Kidney (tissue), 14 donors: Measurements from ENCODE around the gene BMP10. TPM values are rescaled to one million over a fixed set of nuclear protein-coding genes. Genes with fewer than 3 reads are reported as not detected.

Experiments used
- DNase-seq, 5 donors: peaks; one replicate each; pipeline ENCODE4 v3.0.0-alpha.2; 2013 to 2020
- FAIRE-seq: peaks from 2 replicates; lab custom pipeline; 2012; peaks lifted over from hg19 to GRCh38; lab: Jason Lieb, UNC
- H3K27ac ChIP-seq, 2 donors: one replicate each; pipeline ENCODE4 v1.7.0; 2013; ENCODE audit warnings: low read depth in 2 of 2, low read length in 2 of 2, inconsistent platforms in 1 of 2
- H3K27me3 ChIP-seq: one replicate; pipeline ENCODE4 v1.7.1; 2013; ENCODE audit warnings: low read length, inconsistent platforms; ENCODE audit not compliant: control insufficient read depth, insufficient read depth
- H3K36me3 ChIP-seq, 3 donors: one replicate each; pipeline versions ENCODE4 v1.7.0 to v1.7.1; 2013; ENCODE audit warnings: low read length in 3 of 3, control low read depth in 1 of 3, inconsistent platforms in 1 of 3; ENCODE audit not compliant: insufficient read depth in 3 of 3, control insufficient read depth in 2 of 3
- H3K4me1 ChIP-seq, 3 donors: one replicate each; pipeline versions ENCODE4 v1.7.0 to v1.7.1; 2013; ENCODE audit warnings: low read length in 3 of 3, inconsistent platforms in 1 of 3, low read depth in 1 of 3; ENCODE audit not compliant: control insufficient read depth in 2 of 3, insufficient read depth in 2 of 3
- H3K4me3 ChIP-seq, 3 donors: one replicate each; pipeline versions ENCODE4 v1.7.0 to v1.8.1; 2013; ENCODE audit warnings: low read length in 3 of 3, control low read depth in 1 of 3, inconsistent platforms in 1 of 3
- H3K9ac ChIP-seq, 3 donors: one replicate each; pipeline versions ENCODE4 v1.7.0 to v1.7.1; 2013; ENCODE audit warnings: low read length in 3 of 3, control low read depth in 1 of 3, inconsistent platforms in 1 of 3
- H3K9me3 ChIP-seq, 3 donors: one replicate each; pipeline versions ENCODE4 v1.7.0 to v1.7.1; 2013; ENCODE audit warnings: low read length in 3 of 3, control low read depth in 1 of 3, inconsistent platforms in 1 of 3; ENCODE audit not compliant: control insufficient read depth in 2 of 3, insufficient read depth in 1 of 3
- CTCF ChIP-seq: IDR thresholded peaks from 3 replicates; pipeline ENCODE4 v1.5.1; 2012; ENCODE audit warnings: mild to moderate bottlenecking, moderate library complexity, borderline replicate concordance; ENCODE audit not compliant: insufficient read depth; ENCODE audit errors: extremely low read depth
- intact Hi-C: fragments of 100-400 bp; cut with DNase I; formaldehyde crosslinking; loops from one replicate; pipeline ENCODE4 v1.11.1; 2022
- polyA plus RNA-seq: library from polyadenylated mRNA; stranded (reverse); fragments of 350-450 nt; fragmentation: Illumina TruSeq; extraction: RNeasy Lipid Tissue Mini Kit (QIAGEN cat#74804); gene quantifications from one replicate; pipeline ENCODE4 v1.2.3, GENCODE V29; 2014; ENCODE audit warnings: low read depth, low replicate concordance; ENCODE audit not compliant: insufficient read depth
- total RNA-seq: library from RNA; stranded (reverse); fragmentation: NEBNext Ultra II Directional; extraction: Animal tissue kit (Norgen Biotek cat#: 25700); gene quantifications from one replicate; pipeline ENCODE4 v1.2.1, GENCODE V29; 2021
- donor health status: control.
- donor health status: control.
- donor health status: control.
- donor health status: control.
- donor health status: control.
- donor health status: DM: yes; HTN: yes; CAD: no.
- donor health status: Normal renal cell carcinoma (clear cell type).

BMP10 gene
- total and polyA plus RNA-seq, 2 donors from 2014 or later: not detected

GRCh38 chr2:68831686-68832232 is 39.4 kb downstream of the BMP10 start:
- H3K9ac ChIP-seq: no peak overlapping the region
- no peak for TF ChIP-seq CTCF
- H3K9me3 ChIP-seq: no peaks in the 10 kb centered on the region
- peaks cover 5 to 20% (median 9%) of the 10 kb centered on the region in 3 donors for H3K4me1 ChIP-seq
- DNase-seq (no peak), FAIRE-seq (no peak)
- no peak overlapping the region for H3K4me3 ChIP-seq
- no peaks in the 10 kb centered on the region for H3K36me3 ChIP-seq
- intact Hi-C loops: no loop called here
- no peaks in the 10 kb centered on the region for H3K27me3 ChIP-seq
- peak overlapping the region; percentile 64 to 76 for H3K27ac ChIP-seq

DNA sequence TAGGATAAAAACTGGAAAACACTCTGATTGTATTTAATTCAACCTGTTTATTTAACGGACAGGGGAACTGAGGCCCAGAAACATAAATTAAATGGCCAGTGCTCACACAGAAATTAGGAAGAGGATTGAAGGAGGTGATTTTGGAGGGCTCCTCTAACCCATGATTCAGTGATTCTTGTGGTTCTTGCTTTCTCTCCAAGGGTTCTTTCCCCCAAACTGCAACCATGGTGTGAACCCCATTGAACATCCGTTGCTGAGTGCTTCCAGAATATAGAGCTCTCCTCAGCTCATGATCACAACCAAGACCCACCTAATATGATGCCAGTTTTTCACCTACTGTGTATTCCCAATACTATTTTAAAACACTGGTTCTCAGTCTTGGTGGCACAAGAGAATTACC is 41.4 kb downstream of the BMP10 start:
- Histone ChIP-seq H3K27ac (peak overlapping the region; percentile 20 to 68), H3K9ac (peak overlapping the region in 1 of 3 donors; percentile 4), H3K36me3 (no peaks in the 10 kb centered on the region), H3K4me1 (peaks cover 5 to 20% (median 9%) of the 10 kb centered on the region in 3 donors), H3K4me3 (no peak overlapping the region), H3K9me3 (no peaks in the 10 kb centered on the region), H3K27me3 (no peaks in the 10 kb centered on the region)
- DNase-seq: no peak
- intact Hi-C loops: no loop called here
- no peak for FAIRE-seq
- TF ChIP-seq CTCF: no peak

DNA sequence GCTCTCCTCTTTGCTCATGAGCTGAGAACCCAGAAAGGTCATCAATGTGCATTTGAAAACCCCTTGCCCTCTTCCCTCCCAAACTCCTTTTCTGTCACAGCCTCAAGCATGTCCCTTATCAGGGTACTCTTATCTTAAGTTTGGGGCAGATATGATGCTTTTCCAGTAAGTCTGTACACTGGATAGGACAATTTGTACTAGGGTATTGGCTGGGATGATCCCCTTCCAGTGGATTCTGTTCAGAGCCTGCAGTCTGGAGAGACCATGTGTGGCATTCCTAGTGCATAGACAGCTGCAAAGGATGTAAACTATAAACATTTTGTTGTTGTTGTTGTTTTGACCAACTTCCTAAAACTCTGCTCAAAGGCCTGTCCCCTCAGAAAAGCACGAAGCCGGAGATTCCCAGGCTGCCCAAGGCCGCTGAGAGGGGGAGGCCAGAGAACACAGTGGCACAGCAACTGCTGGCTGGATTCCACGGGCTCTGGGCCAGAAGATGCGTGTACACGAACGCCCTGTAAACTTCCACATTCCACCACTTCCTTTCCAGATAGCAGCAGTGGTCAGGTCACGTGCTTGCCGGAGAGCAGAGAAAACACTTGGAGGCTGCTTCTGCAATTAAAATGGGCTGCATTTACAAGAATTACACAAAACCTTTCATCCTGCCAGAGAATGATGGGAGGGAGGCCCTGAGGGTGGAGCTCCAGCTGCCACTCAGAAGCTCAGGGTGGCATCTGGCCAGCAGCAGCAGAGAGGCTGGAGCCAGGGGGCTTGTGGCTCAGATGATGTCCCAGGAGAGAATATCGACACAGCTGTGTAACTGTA is 42.1 kb downstream of the BMP10 start:
- FAIRE-seq (no peak), DNase-seq (peak; percentile 71 to 98 (median 85))
- no peaks in the 10 kb centered on the region for H3K9me3 ChIP-seq
- peak overlapping the region; percentile 20 to 68 for H3K27ac ChIP-seq
- no peak for TF ChIP-seq CTCF
- no peaks in the 10 kb centered on the region for H3K27me3 ChIP-seq
- H3K36me3 ChIP-seq: no peaks in the 10 kb centered on the region
- H3K4me3 ChIP-seq: peak overlapping the region in 1 of 3 donors; percentile 2
- intact Hi-C loops: no loop called here
- H3K4me1 ChIP-seq: peaks cover 5 to 20% (median 9%) of the 10 kb centered on the region in 3 donors
- H3K9ac ChIP-seq: peak overlapping the region in 1 of 3 donors; percentile 4
